ENCODE measurements around the gene AGAP5. TPM values are rescaled to one million over a fixed set of nuclear protein-coding genes. Genes with fewer than 3 reads are reported as not detected.

AGAP5 gene
- polyA plus RNA-seq, 1 of the 3 experiments (the other 2 are of a cell fraction): 3.8 TPM

GRCh38 chr10:73641328-73642060 lies 56.4 kb downstream of the AGAP5 start, which contains the start of gene MYOZ1:
TSS of gene MYOZ1 (minus strand) at chr10:73641474. CDS start at chr10:73640017, 1,457 bp downstream.
- H3K36me3 ChIP-seq (replicated peaks in 1 of 2; ENCODE audit: control insufficient read depth in 1 of 2, insufficient read depth in 2 of 2, low read length in 1 of 2): no peaks in the 10 kb centered on the region
- DNase-seq: no peak
- no peak within 1 kb of the TSS for H3K27ac ChIP-seq (ENCODE audit: low read depth in 2 of 2, low read length in 1 of 2)
- TF ChIP-seq TAF1 (IDR thresholded peaks at IDR 0.05; ENCODE audit: borderline replicate concordance, low read depth, low read length) (no peak), ZBTB33 (IDR thresholded peaks at IDR 0.05; ENCODE audit: borderline replicate concordance, low read depth) (no peak), ELF1 (IDR thresholded peaks at IDR 0.05) (no peak), FOXJ3 (CRISPR knock-in tag; IDR thresholded peaks at IDR 0.05) (no peak), SIN3A (IDR thresholded peaks at IDR 0.05; ENCODE audit: borderline replicate concordance, low read depth, low read length) (no peak), CTCF (IDR thresholded peaks at IDR 0.05) (no peak), USF2 (IDR thresholded peaks at IDR 0.05; ENCODE audit: borderline replicate concordance, low read depth, low read length) (no peak), USF1 (IDR thresholded peaks at IDR 0.05; ENCODE audit: borderline replicate concordance, low read depth) (no peak), MXI1 (IDR thresholded peaks at IDR 0.05; ENCODE audit: low read depth, low read length) (no peak), RXRA (IDR thresholded peaks at IDR 0.05; ENCODE audit: borderline replicate concordance, low read depth) (no peak), CHD2 (IDR thresholded peaks at IDR 0.05; ENCODE audit: low read length, partially characterized antibody) (no peak), EP300 (IDR thresholded peaks at IDR 0.05; ENCODE audit: borderline replicate concordance in 1 of 2, low read depth in 1 of 2, low read length in 1 of 2) (no peak), RAD21 (IDR thresholded peaks at IDR 0.05; ENCODE audit: low read length) (no peak), GABPA (IDR thresholded peaks at IDR 0.05; ENCODE audit: low read depth) (no peak), JUND (IDR thresholded peaks at IDR 0.05) (no peak), GATA2 (CRISPR knock-in tag; IDR thresholded peaks at IDR 0.05) (no peak), TEAD4 (IDR thresholded peaks at IDR 0.05; ENCODE audit: borderline replicate concordance, insufficient read depth) (no peak), REST (IDR thresholded peaks at IDR 0.05; ENCODE audit: low read depth, low read length) (no peak)
- H4K20me1 ChIP-seq (ENCODE audit: insufficient read depth): no peaks in the 10 kb centered on the region
- H3K9ac ChIP-seq: no peak within 1 kb of the TSS
- CTCF ChIA-PET: interaction anchor here (17.2 kb wide), 1 partner anchor 112 kb away, joined by 216 read pairs; no protein-coding TSS in a partner anchor
- no peaks in the 10 kb centered on the region for H3K4me1 ChIP-seq (ENCODE audit: control insufficient read depth in 1 of 2, insufficient read depth in 2 of 2, low read depth in 1 of 2, low read length in 1 of 2)
- no peaks in the 10 kb centered on the region for H3K79me2 ChIP-seq (ENCODE audit: insufficient read depth)
- no peak within 1 kb of the TSS for H3K4me3 ChIP-seq (ENCODE audit: low read depth in 2 of 2, low read length in 1 of 2)
- H3K27me3 ChIP-seq (ENCODE audit: insufficient read depth): no peaks in the 10 kb centered on the region
- no peaks in the 10 kb centered on the region for H3K9me2 ChIP-seq
- H2AFZ ChIP-seq (ENCODE audit: low read depth): peak within 1 kb of the TSS; percentile 63; the same call in 1 of the 2 replicates
- peaks cover 4% of the 10 kb centered on the region for H3F3A ChIP-seq (replicated peaks; ENCODE audit: insufficient read depth)
- 77% methylated on average over 9 of the region's 9 CpGs for WGBS (ENCODE audit: low lambda C conversion rate)
- POLR2A ChIA-PET: no interaction called here
- H3K4me2 ChIP-seq: no peak within 1 kb of the TSS
- H3K9me3 ChIP-seq: no peaks in the 10 kb centered on the region
